Common myeloid progenitor, CD34-positive (primary cell): ENCODE measurements around the gene CHMP6.

Experiments
- CTCF ChIA-PET: fragments of 350-600 bp; sonication (Branson Sonifier 250); formaldehyde crosslinking; loops from one replicate; lab custom pipeline; 2021; ENCODE audit warnings: antibody characterized with exemption; lab: Charles Lee
- POLR2A ChIA-PET: fragments of 350-600 bp; sonication (Branson Sonifier 250); formaldehyde crosslinking; loops from one replicate; lab custom pipeline; 2021; ENCODE audit warnings: antibody characterized with exemption; lab: Charles Lee
- DNase-seq, 3 donors: peaks; one replicate each; pipeline versions ENCODE4 v3.0.0 to v3.0.0-alpha.2; 2013
- H3K27ac ChIP-seq, 2 experiments: 1 replicate in 1 of 2; 2 replicates in 1 of 2; pipeline ENCODE4 v1.7.0; 2013; ENCODE audit warnings: inconsistent platforms in 2 of 2, low read length in 2 of 2, mild to moderate bottlenecking in 2 of 2, low read depth in 1 of 2, moderate library complexity in 1 of 2; ENCODE audit not compliant: severe bottlenecking in 2 of 2, insufficient read depth in 1 of 2, poor library complexity in 1 of 2
- H3K27me3 ChIP-seq, 5 experiments: replicated peaks in 2 of 5; 1 replicate in 3 of 5; 2 replicates in 2 of 5; pipeline versions ENCODE4 v1.6.1 to v1.7.0; 2013; ENCODE audit warnings: low read length in 4 of 5, mild to moderate bottlenecking in 2 of 5, moderate library complexity in 2 of 5, inconsistent platforms in 1 of 5; ENCODE audit not compliant: insufficient read depth in 5 of 5, control insufficient read depth in 4 of 5
- H3K36me3 ChIP-seq, 4 experiments: 1 replicate in 2 of 4; 2 replicates in 2 of 4; pipeline versions ENCODE4 v1.6.1 to v1.7.0; 2013; ENCODE audit warnings: low read length in 3 of 4, control low read depth in 1 of 4, mild to moderate bottlenecking in 1 of 4; ENCODE audit not compliant: control insufficient read depth in 4 of 4, insufficient read depth in 4 of 4
- H3K4me1 ChIP-seq, 4 experiments: 1 replicate in 3 of 4; 2 replicates in 1 of 4; pipeline versions ENCODE4 v1.6.1 to v1.7.1; 2013; ENCODE audit warnings: low read length in 3 of 4, mild to moderate bottlenecking in 3 of 4, control low read depth in 1 of 4, inconsistent platforms in 1 of 4, moderate library complexity in 1 of 4; ENCODE audit not compliant: control insufficient read depth in 4 of 4, insufficient read depth in 4 of 4; ENCODE audit errors: control extremely low read depth in 1 of 4
- H3K4me3 ChIP-seq, 7 experiments: 1 replicate in 4 of 7; 2 replicates in 3 of 7; pipeline versions ENCODE4 v1.5.1 to v1.7.0; 2013; ENCODE audit warnings: mild to moderate bottlenecking in 7 of 7, low read length in 6 of 7, moderate library complexity in 6 of 7, inconsistent platforms in 2 of 7, low read depth in 2 of 7, control low read depth in 1 of 7; ENCODE audit not compliant: insufficient read depth in 4 of 7, control insufficient read depth in 1 of 7; ENCODE audit errors: extremely low read depth in 1 of 7
- H3K9me3 ChIP-seq, 5 experiments: 1 replicate in 4 of 5; 2 replicates in 1 of 5; pipeline versions ENCODE4 v1.6.1 to v1.7.1; 2013; ENCODE audit warnings: low read length in 4 of 5, mild to moderate bottlenecking in 2 of 5, inconsistent platforms in 1 of 5, low read depth in 1 of 5, moderate library complexity in 1 of 5; ENCODE audit not compliant: control insufficient read depth in 4 of 5, insufficient read depth in 2 of 5; ENCODE audit errors: control extremely low read depth in 1 of 5
- WGBS: methylation state at CpG from one replicate; pipeline ENCODE4 v1.1.5; 2013; ENCODE audit not compliant: insufficient coverage; 5-methylcytosine and 5-hydroxymethylcytosine counted together

CHMP6 gene

GRCh38 chr17:80947200-80947940, 44.3 kb upstream of the CHMP6 start:
- DNase-seq, result no peak
- H3K27me3 ChIP-seq, result no peaks in the 10 kb centered on the region
- H3K36me3 ChIP-seq, result peaks cover 4 to 64% (median 38%) of the 10 kb centered on the region in 4 experiments
- no peaks in the 10 kb centered on the region for H3K4me1 ChIP-seq
- 95% methylated on average over 15 of the region's 21 CpGs for WGBS
- CTCF ChIA-PET, result no interaction called here
- no peak overlapping the region for H3K27ac ChIP-seq
- POLR2A ChIA-PET, result interaction anchor here (0.6 kb wide), 1 partner anchor 457 kb away, joined by 4 read pairs; no protein-coding TSS in a partner anchor
- H3K9me3 ChIP-seq, result peaks cover 0 to 4% (median 0%) of the 10 kb centered on the region in 5 experiments
- no peak overlapping the region for H3K4me3 ChIP-seq

GRCh38 chr17:80948019-80948975, 43.3 kb upstream of the CHMP6 start:
- no peaks in the 10 kb centered on the region for H3K27me3 ChIP-seq
- no peaks in the 10 kb centered on the region for H3K4me1 ChIP-seq
- POLR2A ChIA-PET, result no interaction called here
- peaks cover 0 to 4% (median 0%) of the 10 kb centered on the region in 5 experiments for H3K9me3 ChIP-seq
- H3K4me3 ChIP-seq, result no peak overlapping the region
- whole genome bisulfite sequencing, result 95% methylated on average over 48 of the region's 48 CpGs
- CTCF ChIA-PET, result interaction anchor here (0.6 kb wide), 1 partner anchor 269 kb away, joined by 3 read pairs; no protein-coding TSS in a partner anchor
- H3K36me3 ChIP-seq, result peaks cover 4 to 58% (median 33%) of the 10 kb centered on the region in 4 experiments
- no peak overlapping the region for H3K27ac ChIP-seq
- DNase-seq, result no peak

- 90% methylated on average over 13 of the region's 16 CpGs for WGBS
- Histone ChIP-seq H3K4me3 (no peak overlapping the region), H3K4me1 (no peaks in the 10 kb centered on the region), H3K27me3 (no peaks in the 10 kb centered on the region), H3K36me3 (peaks cover 4 to 53% (median 33%) of the 10 kb centered on the region in 4 experiments), H3K9me3 (peaks cover 0 to 4% (median 0%) of the 10 kb centered on the region in 5 experiments), H3K27ac (no peak overlapping the region)
- DNase-seq, result no peak
- POLR2A ChIA-PET, result no interaction called here
- CTCF ChIA-PET, result interaction anchor here (0.6 to 0.7 kb wide), 2 partner anchors 21 to 269 kb away, joined by 3 read pairs; no protein-coding TSS in a partner anchor
Observed at GRCh38 chr17:80948976-80949450, 42.6 kb upstream of the CHMP6 start.

GRCh38 chr17:80949451-80950421, 41.9 kb upstream of the CHMP6 start:
- Histone ChIP-seq H3K4me1 (no peaks in the 10 kb centered on the region), H3K4me3 (no peak overlapping the region), H3K27me3 (no peaks in the 10 kb centered on the region), H3K9me3 (peaks cover 0 to 4% (median 0%) of the 10 kb centered on the region in 5 experiments), H3K36me3 (peaks cover 4 to 50% (median 32%) of the 10 kb centered on the region in 4 experiments), H3K27ac (no peak overlapping the region)
- WGBS, result 96% methylated on average over 43 of the region's 44 CpGs
- ChIA-PET POLR2A (no interaction called here), CTCF (interaction anchor here (0.7 kb wide), 1 partner anchor 20 kb away, joined by 3 read pairs; no protein-coding TSS in a partner anchor)
- no peak for DNase-seq

DNA sequence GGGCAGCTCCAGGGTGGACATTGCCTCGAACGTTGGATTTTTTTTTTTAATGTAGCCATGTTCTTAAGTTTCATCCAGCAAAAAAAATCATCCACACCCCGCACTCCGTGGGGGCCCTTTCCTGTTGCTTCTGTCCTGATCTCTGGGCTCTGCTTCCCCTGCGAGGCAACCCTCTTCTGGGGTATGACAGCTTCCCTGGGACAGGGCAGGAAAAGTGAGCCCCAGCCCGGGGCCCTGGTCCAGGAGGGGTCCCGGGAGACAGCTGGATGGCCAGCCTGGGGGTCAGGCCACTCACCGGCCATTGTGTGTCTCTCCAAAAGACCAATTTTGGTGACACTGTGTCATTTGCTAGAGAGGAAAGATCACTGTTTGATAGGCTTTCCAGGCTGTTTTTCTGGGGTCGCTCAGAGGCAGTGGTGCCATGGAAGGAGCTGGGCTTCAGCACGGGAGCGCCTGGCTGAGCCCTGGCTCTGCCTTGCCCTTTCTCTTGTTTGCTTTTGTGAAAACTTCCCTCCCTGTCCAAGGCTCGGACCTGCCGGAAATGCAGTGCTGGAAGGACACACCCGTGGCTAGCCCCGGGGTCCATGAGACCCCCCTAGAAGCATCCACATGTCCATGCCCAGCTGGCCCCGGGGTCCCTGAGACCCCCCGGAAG, 41.0 kb upstream of the CHMP6 start:
- ChIA-PET CTCF (interaction anchor here (1.2 kb wide), 1 partner anchor 20 kb away, joined by 3 read pairs; no protein-coding TSS in a partner anchor), POLR2A (no interaction called here)
- no peak for DNase-seq
- Histone ChIP-seq H3K4me3 (no peak overlapping the region), H3K27me3 (no peaks in the 10 kb centered on the region), H3K4me1 (no peaks in the 10 kb centered on the region), H3K36me3 (peaks cover 4 to 52% (median 33%) of the 10 kb centered on the region in 4 experiments), H3K27ac (no peak overlapping the region), H3K9me3 (peaks cover 0 to 4% (median 0%) of the 10 kb centered on the region in 5 experiments)
- 94% methylated on average over 16 of the region's 17 CpGs for WGBS
